ENCODE data around the gene CTIF.

CTIF gene

GRCh38 chr18:48623468-48624235 lies 84.8 kb downstream of the CTIF start:
- ATAC-seq, result no peak

GRCh38 chr18:48624856-48625255 lies 86.0 kb downstream of the CTIF start:
- ATAC-seq, result no peak

GRCh38 chr18:48627216-48627615 lies 88.4 kb downstream of the CTIF start:
- ATAC-seq, result no peak

GRCh38 chr18:48629730-48630324 lies 91.0 kb downstream of the CTIF start:
- ATAC-seq, result no peak

GRCh38 chr18:48631851-48632250 lies 93.0 kb downstream of the CTIF start:
- no peak for ATAC-seq

- no peak for ATAC-seq
Measured at GRCh38 chr18:48632676-48633257, 93.9 kb downstream of the CTIF start.

GRCh38 chr18:48634491-48634890 lies 95.7 kb downstream of the CTIF start:
- no peak for ATAC-seq

- no peak for ATAC-seq
Measured at GRCh38 chr18:48634975-48635374, 96.1 kb downstream of the CTIF start.

GRCh38 chr18:48635806-48636205 lies 97.0 kb downstream of the CTIF start:
- ATAC-seq, result no peak

GRCh38 chr18:48636436-48636835 lies 97.6 kb downstream of the CTIF start:
- ATAC-seq, result no peak

GRCh38 chr18:48637081-48637990 lies 98.5 kb downstream of the CTIF start:
- ATAC-seq, result no peak

GRCh38 chr18:48638451-48638850 lies 99.6 kb downstream of the CTIF start:
- no peak for ATAC-seq

GRCh38 chr18:48638896-48639771 lies 100.3 kb downstream of the CTIF start:
- ATAC-seq, result no peak

- ATAC-seq, result no peak
Measured at GRCh38 chr18:48639772-48640432, 101.1 kb downstream of the CTIF start.

GRCh38 chr18:48640566-48641270 lies 101.9 kb downstream of the CTIF start:
- ATAC-seq, result no peak

- ATAC-seq, result no peak
Measured at GRCh38 chr18:48641981-48642380, 103.2 kb downstream of the CTIF start.

GRCh38 chr18:48642503-48642902 lies 103.7 kb downstream of the CTIF start:
- no peak for ATAC-seq

- ATAC-seq, result no peak
Measured at GRCh38 chr18:48643262-48643661, 104.4 kb downstream of the CTIF start.

GRCh38 chr18:48644029-48644428 lies 105.2 kb downstream of the CTIF start:
- no peak for ATAC-seq

GRCh38 chr18:48645427-48646002 lies 106.7 kb downstream of the CTIF start:
- ATAC-seq, result no peak

Measured in activated CD4-positive, CD25-positive, alpha-beta regulatory T cell treated with anti-CD3 and anti-CD28 coated beads, Interleukin-2, amount 50 U/mL, for 24 hours (primary cell).